H9 (cell line): ENCODE data around the gene CWC22. TPM values are rescaled to one million over a fixed set of nuclear protein-coding genes. Genes with fewer than 3 reads are reported as not detected.

ENCODE experiments used
- DNase-seq: peaks from one replicate; pipeline ENCODE4 v3.0.0-alpha.2; 2017
- H2AFZ ChIP-seq: one replicate; pipeline ENCODE4 v1.6.1; 2013; ENCODE audit warnings: mild to moderate bottlenecking, low read length, control low read depth, moderate library complexity
- H2AK5ac ChIP-seq: 2 replicates; pipeline ENCODE4 v1.6.1; 2013; ENCODE audit warnings: low read length, control low read depth, mixed read lengths; ENCODE audit not compliant: insufficient read length
- H2BK120ac ChIP-seq: one replicate; pipeline ENCODE4 v1.6.1; 2013; ENCODE audit warnings: low read depth, mild to moderate bottlenecking, low read length, control low read depth, inconsistent platforms; ENCODE audit not compliant: poor library complexity, severe bottlenecking
- H2BK12ac ChIP-seq: 2 replicates; pipeline ENCODE4 v1.6.1; 2013; ENCODE audit warnings: low read length, control low read depth, mixed read lengths, low read depth; ENCODE audit not compliant: insufficient read length
- H2BK15ac ChIP-seq: 2 replicates; pipeline ENCODE4 v1.6.1; 2013; ENCODE audit warnings: low read depth, low read length, control low read depth
- H2BK20ac ChIP-seq: one replicate; pipeline ENCODE4 v1.6.1; 2013; ENCODE audit warnings: low read depth, mild to moderate bottlenecking, low read length, control low read depth, inconsistent platforms; ENCODE audit not compliant: poor library complexity, severe bottlenecking
- H2BK5ac ChIP-seq: 2 replicates; pipeline ENCODE4 v1.6.1; 2013; ENCODE audit warnings: low read length, control low read depth, mixed read lengths; ENCODE audit not compliant: insufficient read length
- H3K14ac ChIP-seq: 2 replicates; pipeline ENCODE4 v1.6.1; 2013; ENCODE audit warnings: low read length, control low read depth; ENCODE audit not compliant: insufficient read depth
- H3K18ac ChIP-seq: 2 replicates; pipeline ENCODE4 v1.6.1; 2013; ENCODE audit warnings: low read depth, mild to moderate bottlenecking, mixed read lengths, low read length, control low read depth; ENCODE audit not compliant: insufficient read length
- H3K23ac ChIP-seq: 2 replicates; pipeline ENCODE4 v1.6.1; 2013; ENCODE audit warnings: low read length, control low read depth, mixed read lengths, low read depth; ENCODE audit not compliant: insufficient read length
- H3K23me2 ChIP-seq: 2 replicates; pipeline ENCODE4 v1.6.1; 2013; ENCODE audit warnings: low read depth, mild to moderate bottlenecking, mixed read lengths, low read length, control low read depth; ENCODE audit not compliant: insufficient read length, poor library complexity, severe bottlenecking
- H3K27ac ChIP-seq: 2 replicates; pipeline ENCODE4 v1.5.1; 2013; ENCODE audit warnings: low read length, control low read depth, mixed read lengths, low read depth; ENCODE audit not compliant: insufficient read length
- H3K27me3 ChIP-seq: 2 replicates; pipeline ENCODE4 v1.6.1; 2013; ENCODE audit warnings: low read length, control low read depth, inconsistent platforms; ENCODE audit not compliant: insufficient read depth
- H3K4ac ChIP-seq: 2 replicates; pipeline ENCODE4 v1.6.1; 2013; ENCODE audit warnings: low read depth, mild to moderate bottlenecking, control low read depth, inconsistent platforms, low read length, moderate library complexity
- H3K4me1 ChIP-seq: 2 replicates; pipeline ENCODE4 v1.6.1; 2013; ENCODE audit warnings: low read length, control low read depth, inconsistent platforms; ENCODE audit not compliant: insufficient read depth
- H3K4me2 ChIP-seq: 2 replicates; pipeline ENCODE4 v1.6.1; 2013; ENCODE audit warnings: low read length, control low read depth, mixed read lengths; ENCODE audit not compliant: insufficient read length, insufficient read depth
- H3K56ac ChIP-seq: 2 replicates; pipeline ENCODE4 v1.6.1; 2013; ENCODE audit warnings: low read depth, mild to moderate bottlenecking, mixed read lengths, low read length, control low read depth; ENCODE audit not compliant: insufficient read length
- H3K79me1 ChIP-seq: 2 replicates; pipeline ENCODE4 v1.6.1; 2013; ENCODE audit warnings: low read depth, mild to moderate bottlenecking, moderate library complexity, low read length, control low read depth, inconsistent platforms; ENCODE audit not compliant: insufficient read depth, poor library complexity, severe bottlenecking
- H3K79me2 ChIP-seq: 2 replicates; pipeline ENCODE4 v1.6.1; 2013; ENCODE audit warnings: low read length, control low read depth, inconsistent platforms; ENCODE audit not compliant: insufficient read depth
- H3K9ac ChIP-seq: 2 replicates; pipeline ENCODE4 v1.6.1; 2013; ENCODE audit warnings: low read length, control low read depth, mixed read lengths; ENCODE audit not compliant: insufficient read length; ENCODE audit errors: extremely low read depth
- H3K9me3 ChIP-seq: one replicate; pipeline ENCODE4 v1.6.1; 2013; ENCODE audit warnings: low read depth, low read length, inconsistent platforms; ENCODE audit not compliant: control insufficient read depth
- H3T11ph ChIP-seq: one replicate; pipeline ENCODE4 v1.6.1; 2013; ENCODE audit warnings: mild to moderate bottlenecking, low read length, control low read depth, inconsistent platforms
- H4K20me1 ChIP-seq: one replicate; pipeline ENCODE4 v1.6.1; 2013; ENCODE audit not compliant: control insufficient read depth, insufficient read length, insufficient read depth
- H4K5ac ChIP-seq: 2 replicates; pipeline ENCODE4 v1.6.1; 2013; ENCODE audit warnings: low read depth, mild to moderate bottlenecking, mixed read lengths, low read length, control low read depth; ENCODE audit not compliant: insufficient read length
- H4K8ac ChIP-seq: replicated peaks from 2 replicates; pipeline ENCODE4 v1.6.1; 2013; ENCODE audit warnings: low read length, control low read depth, mixed read lengths, low read depth; ENCODE audit not compliant: insufficient read length
- H4K91ac ChIP-seq: 2 replicates; pipeline ENCODE4 v1.6.1; 2013; ENCODE audit warnings: low read depth, mild to moderate bottlenecking, moderate library complexity, mixed read lengths, low read length, control low read depth; ENCODE audit not compliant: insufficient read length
- H3K27ac Mint-ChIP-seq, 3 experiments: 2 replicates in 2 of 3; 3 replicates in 1 of 3; pipeline ENCODE4 v1.8.0; 2020 to 2021; ENCODE audit warnings: mixed read lengths in 3 of 3, mild to moderate bottlenecking in 1 of 3, moderate library complexity in 1 of 3
- H3K27me3 Mint-ChIP-seq: 2 replicates; pipeline ENCODE4 v1.8.0; 2021; ENCODE audit warnings: low read depth, mild to moderate bottlenecking, moderate library complexity, mixed read lengths
- H3K36me3 Mint-ChIP-seq, 3 experiments: 2 replicates in 2 of 3; 3 replicates in 1 of 3; pipeline ENCODE4 v1.8.0; 2020 to 2021; ENCODE audit warnings: low read depth in 3 of 3, mixed read lengths in 3 of 3; ENCODE audit not compliant: insufficient read depth in 1 of 3
- H3K4me1 Mint-ChIP-seq, 2 experiments: 2 replicates each; pipeline ENCODE4 v1.8.0; 2020; ENCODE audit warnings: mixed read lengths in 2 of 2
- H3K4me3 Mint-ChIP-seq, 2 experiments: 2 replicates in 1 of 2; 3 replicates in 1 of 2; pipeline ENCODE4 v1.8.0; 2020 to 2021; ENCODE audit warnings: mild to moderate bottlenecking in 2 of 2, mixed read lengths in 2 of 2, moderate library complexity in 1 of 2
- H3K9me3 Mint-ChIP-seq, 2 experiments: 2 replicates in 1 of 2; 3 replicates in 1 of 2; pipeline ENCODE4 v1.8.0; 2020; ENCODE audit warnings: mild to moderate bottlenecking in 2 of 2, mixed read lengths in 2 of 2, moderate library complexity in 1 of 2
- CTCF ChIP-seq: fragments of 200-600 bp; sonication (generic); conservative IDR thresholded peaks from 3 replicates; pipeline ENCODE4 v1.8.0; 2021; ENCODE audit warnings: antibody characterized with exemption, mild to moderate bottlenecking
- WGBS: extraction: QIAGEN DNeasy Blood & Tissue Kit; methylation state at CpG from one replicate; pipeline ENCODE4 v1.1.7; 2013; ENCODE audit warnings: missing lambda C conversion rate, low lambda C conversion rate, mixed read lengths; ENCODE audit not compliant: insufficient read length; ENCODE audit errors: extremely low coverage; 5-methylcytosine and 5-hydroxymethylcytosine counted together
- total RNA-seq: library from RNA; stranded (reverse); gene quantifications from 2 replicates; pipeline ENCODE4 v1.2.1, GENCODE V29; 2021

CWC22 gene
- total RNA-seq, 1 experiment from 2014 or later: 43.4 TPM

DNA sequence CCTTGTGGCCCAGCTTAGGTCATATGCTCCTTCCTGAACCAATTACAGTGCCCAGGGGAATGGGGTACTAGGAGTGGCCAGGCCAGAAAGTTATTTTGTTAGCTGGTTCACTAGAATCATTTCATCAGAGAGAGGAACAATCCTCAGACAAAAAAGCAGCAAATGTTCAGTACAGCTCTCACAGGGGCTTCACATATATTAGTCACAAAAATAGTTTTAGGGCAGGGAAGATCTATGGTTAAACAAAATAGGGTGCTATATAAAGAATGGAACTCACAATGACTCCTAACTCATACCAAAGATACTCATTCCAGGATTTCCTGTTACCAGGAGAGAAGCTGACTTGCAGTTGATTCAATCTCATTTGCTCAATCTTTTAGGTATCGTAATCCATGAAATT lies 71.0 kb downstream of the CWC22 start:
- Mint-ChIP-seq H3K9me3 (peaks cover 3 to 5% of the 10 kb centered on the region in 2 experiments; a peak in 3 of 5 replicates), H3K27ac (no peak overlapping the region), H3K4me3 (no peak overlapping the region), H3K36me3 (peaks cover 0 to 3% (median 0%) of the 10 kb centered on the region in 3 experiments; a peak in 1 of 7 replicates), H3K27me3 (no peaks in the 10 kb centered on the region), H3K4me1 (peaks cover 14 to 18% of the 10 kb centered on the region in 2 experiments)
- Histone ChIP-seq H2BK20ac (no peak overlapping the region), H3K23ac (no peak overlapping the region), H2AK5ac (no peak overlapping the region), H3K4ac (no peak overlapping the region), H2BK5ac (no peak overlapping the region), H3K27ac (no peak overlapping the region), H2BK15ac (no peak overlapping the region), H3K56ac (no peak overlapping the region), H4K8ac (no peak overlapping the region), H3K79me1 (no peaks in the 10 kb centered on the region), H3K23me2 (no peaks in the 10 kb centered on the region), H3K4me2 (no peak overlapping the region), H3K9ac (no peak overlapping the region), H2BK120ac (no peak overlapping the region), H3T11ph (no peak overlapping the region), H3K4me1 (no peaks in the 10 kb centered on the region), H3K27me3 (no peaks in the 10 kb centered on the region), H3K9me3 (no peaks in the 10 kb centered on the region), H4K20me1 (no peaks in the 10 kb centered on the region), H4K91ac (no peak overlapping the region), H3K18ac (no peak overlapping the region), H2BK12ac (no peak overlapping the region), H3K14ac (no peak overlapping the region), H3K79me2 (no peaks in the 10 kb centered on the region), H2AFZ (no peak overlapping the region), H4K5ac (no peak overlapping the region)
- no CpG with 5 or more reads among the region's 1 CpG for WGBS
- DNase-seq: no peak
- no peak for TF ChIP-seq CTCF
